Measurements from ENCODE around the gene ADAMTS2. TPM values are rescaled to one million over a fixed set of nuclear protein-coding genes. Genes with fewer than 3 reads are reported as not detected.

Gene ADAMTS2
- total RNA-seq, 1 experiment from 2014 or later, result 3.9 TPM

DNA sequence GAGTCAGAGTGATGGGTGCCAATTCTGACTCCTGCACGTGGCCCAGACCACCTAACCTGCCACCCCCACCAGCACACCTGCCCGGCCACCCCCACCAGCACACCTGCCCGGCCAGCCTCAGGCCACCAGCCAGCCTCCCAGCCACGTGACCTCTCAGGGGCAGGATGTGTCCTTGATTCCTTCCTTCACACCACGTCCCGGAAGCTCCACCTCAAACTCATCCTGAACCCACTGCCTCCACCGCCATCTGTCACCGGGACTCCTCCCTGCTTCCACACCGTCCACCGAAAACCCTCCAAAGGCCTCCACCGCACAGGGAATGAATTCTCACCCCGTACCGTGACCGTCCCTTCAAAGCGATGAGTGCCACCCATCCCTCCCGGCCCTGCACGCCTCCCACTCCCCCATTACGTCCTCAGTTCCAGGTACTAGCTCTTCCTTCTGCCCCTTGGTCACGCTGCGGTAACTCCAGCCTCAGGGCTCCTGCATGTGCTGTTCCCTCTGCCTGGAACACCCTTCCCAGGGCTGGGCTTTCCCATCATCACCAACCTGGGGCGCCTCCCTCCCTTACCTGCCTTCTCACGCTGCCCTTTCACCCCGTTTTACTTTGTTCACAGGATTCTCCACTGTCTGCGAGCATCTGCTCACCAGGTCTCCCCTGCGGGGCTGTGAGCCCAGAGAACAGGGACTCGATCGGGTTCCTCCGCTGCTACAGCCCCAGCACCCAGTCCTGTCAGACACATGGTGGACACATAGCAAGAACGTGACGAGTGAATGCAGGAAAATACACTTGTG lies 82.9 kb downstream of the ADAMTS2 start:
- Histone ChIP-seq H3K36me3 (ENCODE audit: control insufficient read depth in 1 of 2, insufficient read depth in 2 of 2, low read length in 2 of 2) (no peaks in the 10 kb centered on the region), H4K20me1 (ENCODE audit: insufficient read depth) (no peaks in the 10 kb centered on the region), H3K9ac (ENCODE audit: low read length) (no peak overlapping the region), H3K4me1 (ENCODE audit: control insufficient read depth in 1 of 2, insufficient read depth in 2 of 2, low read length in 2 of 2) (no peaks in the 10 kb centered on the region), H3K27me3 (ENCODE audit: insufficient read depth, low read length) (no peaks in the 10 kb centered on the region), H2AFZ (ENCODE audit: low read depth, low read length, poor library complexity, severe bottlenecking) (no peak overlapping the region), H3K9me3 (ENCODE audit: control insufficient read depth in 1 of 2, insufficient read depth in 1 of 2, low read depth in 1 of 2, low read length in 2 of 2) (no peaks in the 10 kb centered on the region), H3K27ac (ENCODE audit: low read depth, low read length) (no peak overlapping the region), H3K9me2 (ENCODE audit: insufficient read depth) (no peaks in the 10 kb centered on the region), H3K4me2 (ENCODE audit: low read length) (no peak overlapping the region), H3K4me3 (replicated peaks in 1 of 2; ENCODE audit: low read depth in 1 of 2, low read length in 2 of 2) (no peak overlapping the region), H3K79me2 (ENCODE audit: insufficient read depth, low read length) (no peaks in the 10 kb centered on the region)
- POLR2A ChIA-PET, result no interaction called here
- TF ChIP-seq, protein P1, sequence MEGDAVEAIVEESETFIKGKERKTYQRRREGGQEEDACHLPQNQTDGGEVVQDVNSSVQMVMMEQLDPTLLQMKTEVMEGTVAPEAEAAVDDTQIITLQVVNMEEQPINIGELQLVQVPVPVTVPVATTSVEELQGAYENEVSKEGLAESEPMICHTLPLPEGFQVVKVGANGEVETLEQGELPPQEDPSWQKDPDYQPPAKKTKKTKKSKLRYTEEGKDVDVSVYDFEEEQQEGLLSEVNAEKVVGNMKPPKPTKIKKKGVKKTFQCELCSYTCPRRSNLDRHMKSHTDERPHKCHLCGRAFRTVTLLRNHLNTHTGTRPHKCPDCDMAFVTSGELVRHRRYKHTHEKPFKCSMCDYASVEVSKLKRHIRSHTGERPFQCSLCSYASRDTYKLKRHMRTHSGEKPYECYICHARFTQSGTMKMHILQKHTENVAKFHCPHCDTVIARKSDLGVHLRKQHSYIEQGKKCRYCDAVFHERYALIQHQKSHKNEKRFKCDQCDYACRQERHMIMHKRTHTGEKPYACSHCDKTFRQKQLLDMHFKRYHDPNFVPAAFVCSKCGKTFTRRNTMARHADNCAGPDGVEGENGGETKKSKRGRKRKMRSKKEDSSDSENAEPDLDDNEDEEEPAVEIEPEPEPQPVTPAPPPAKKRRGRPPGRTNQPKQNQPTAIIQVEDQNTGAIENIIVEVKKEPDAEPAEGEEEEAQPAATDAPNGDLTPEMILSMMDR (IDR thresholded peaks at IDR 0.05 in 2 of 3, conservative IDR thresholded peaks at IDR 0.05 in 1 of 3; ENCODE audit: borderline replicate concordance in 1 of 3, insufficient read depth in 1 of 3, low read depth in 2 of 3, low read length in 2 of 3), result no peak
- no peak for TF ChIP-seq SP1 (IDR thresholded peaks at IDR 0.05; ENCODE audit: low read depth)
- no peak for TF ChIP-seq YY1 (IDR thresholded peaks at IDR 0.05; ENCODE audit: extremely low read depth, insufficient replicate concordance, low read depth, low read length)
- TF ChIP-seq, protein P2, sequence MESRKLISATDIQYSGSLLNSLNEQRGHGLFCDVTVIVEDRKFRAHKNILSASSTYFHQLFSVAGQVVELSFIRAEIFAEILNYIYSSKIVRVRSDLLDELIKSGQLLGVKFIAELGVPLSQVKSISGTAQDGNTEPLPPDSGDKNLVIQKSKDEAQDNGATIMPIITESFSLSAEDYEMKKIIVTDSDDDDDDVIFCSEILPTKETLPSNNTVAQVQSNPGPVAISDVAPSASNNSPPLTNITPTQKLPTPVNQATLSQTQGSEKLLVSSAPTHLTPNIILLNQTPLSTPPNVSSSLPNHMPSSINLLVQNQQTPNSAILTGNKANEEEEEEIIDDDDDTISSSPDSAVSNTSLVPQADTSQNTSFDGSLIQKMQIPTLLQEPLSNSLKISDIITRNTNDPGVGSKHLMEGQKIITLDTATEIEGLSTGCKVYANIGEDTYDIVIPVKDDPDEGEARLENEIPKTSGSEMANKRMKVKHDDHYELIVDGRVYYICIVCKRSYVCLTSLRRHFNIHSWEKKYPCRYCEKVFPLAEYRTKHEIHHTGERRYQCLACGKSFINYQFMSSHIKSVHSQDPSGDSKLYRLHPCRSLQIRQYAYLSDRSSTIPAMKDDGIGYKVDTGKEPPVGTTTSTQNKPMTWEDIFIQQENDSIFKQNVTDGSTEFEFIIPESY (IDR thresholded peaks at IDR 0.05; ENCODE audit: extremely low read depth, insufficient replicate concordance, low read length), result no peak
- TF ChIP-seq, protein P3, sequence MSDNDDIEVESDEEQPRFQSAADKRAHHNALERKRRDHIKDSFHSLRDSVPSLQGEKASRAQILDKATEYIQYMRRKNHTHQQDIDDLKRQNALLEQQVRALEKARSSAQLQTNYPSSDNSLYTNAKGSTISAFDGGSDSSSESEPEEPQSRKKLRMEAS (IDR thresholded peaks at IDR 0.05), result no peak
- no peak for TF ChIP-seq EZH2phosphoT487 (IDR thresholded peaks at IDR 0.05; ENCODE audit: borderline replicate concordance)
- TF ChIP-seq EGR1 (IDR thresholded peaks at IDR 0.05; ENCODE audit: low read depth), result no peak
- no peak for TF ChIP-seq ELF1 (IDR thresholded peaks at IDR 0.05; ENCODE audit: borderline replicate concordance, low read depth)
- no peak for TF ChIP-seq SRF (IDR thresholded peaks at IDR 0.05; ENCODE audit: low read depth)
- no peak for TF ChIP-seq SIN3A (IDR thresholded peaks at IDR 0.05; ENCODE audit: low read depth)
- TF ChIP-seq, protein P4, sequence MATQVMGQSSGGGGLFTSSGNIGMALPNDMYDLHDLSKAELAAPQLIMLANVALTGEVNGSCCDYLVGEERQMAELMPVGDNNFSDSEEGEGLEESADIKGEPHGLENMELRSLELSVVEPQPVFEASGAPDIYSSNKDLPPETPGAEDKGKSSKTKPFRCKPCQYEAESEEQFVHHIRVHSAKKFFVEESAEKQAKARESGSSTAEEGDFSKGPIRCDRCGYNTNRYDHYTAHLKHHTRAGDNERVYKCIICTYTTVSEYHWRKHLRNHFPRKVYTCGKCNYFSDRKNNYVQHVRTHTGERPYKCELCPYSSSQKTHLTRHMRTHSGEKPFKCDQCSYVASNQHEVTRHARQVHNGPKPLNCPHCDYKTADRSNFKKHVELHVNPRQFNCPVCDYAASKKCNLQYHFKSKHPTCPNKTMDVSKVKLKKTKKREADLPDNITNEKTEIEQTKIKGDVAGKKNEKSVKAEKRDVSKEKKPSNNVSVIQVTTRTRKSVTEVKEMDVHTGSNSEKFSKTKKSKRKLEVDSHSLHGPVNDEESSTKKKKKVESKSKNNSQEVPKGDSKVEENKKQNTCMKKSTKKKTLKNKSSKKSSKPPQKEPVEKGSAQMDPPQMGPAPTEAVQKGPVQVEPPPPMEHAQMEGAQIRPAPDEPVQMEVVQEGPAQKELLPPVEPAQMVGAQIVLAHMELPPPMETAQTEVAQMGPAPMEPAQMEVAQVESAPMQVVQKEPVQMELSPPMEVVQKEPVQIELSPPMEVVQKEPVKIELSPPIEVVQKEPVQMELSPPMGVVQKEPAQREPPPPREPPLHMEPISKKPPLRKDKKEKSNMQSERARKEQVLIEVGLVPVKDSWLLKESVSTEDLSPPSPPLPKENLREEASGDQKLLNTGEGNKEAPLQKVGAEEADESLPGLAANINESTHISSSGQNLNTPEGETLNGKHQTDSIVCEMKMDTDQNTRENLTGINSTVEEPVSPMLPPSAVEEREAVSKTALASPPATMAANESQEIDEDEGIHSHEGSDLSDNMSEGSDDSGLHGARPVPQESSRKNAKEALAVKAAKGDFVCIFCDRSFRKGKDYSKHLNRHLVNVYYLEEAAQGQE (IDR thresholded peaks at IDR 0.05; ENCODE audit: low read depth), result no peak
- TF ChIP-seq FOSL1 (IDR thresholded peaks at IDR 0.05; ENCODE audit: low read depth), result no peak
- TF ChIP-seq TCF7L2 (IDR thresholded peaks at IDR 0.05; ENCODE audit: borderline replicate concordance, extremely low read depth, insufficient read depth, insufficient read length), result no peak
- TF ChIP-seq CBX3 (IDR thresholded peaks at IDR 0.05; ENCODE audit: low read depth), result no peak
- TF ChIP-seq CEBPB (IDR thresholded peaks at IDR 0.05; ENCODE audit: low read depth), result no peak
- TF ChIP-seq ZNF274 (IDR thresholded peaks at IDR 0.05; ENCODE audit: low read depth, low read length), result no peak
- no peak for TF ChIP-seq RAD21 (IDR thresholded peaks at IDR 0.05; ENCODE audit: low read depth)
- TF ChIP-seq POLR2A (IDR thresholded peaks at IDR 0.05; ENCODE audit: borderline replicate concordance, extremely low read depth, insufficient read depth, insufficient read length), result no peak
- TF ChIP-seq JUND (IDR thresholded peaks at IDR 0.05), result no peak
- TF ChIP-seq EZH2 (IDR thresholded peaks at IDR 0.05), result no peak
- DNase-seq (ENCODE audit: low read depth, low spot score) (no peak), ATAC-seq (no peak)
- CTCF ChIA-PET, result no interaction called here
- RAD21 ChIA-PET (ENCODE audit: low non-redundant PET in 1 of 2, low total read pairs in 2 of 2, uncharacterized antibody in 2 of 2, unreplicated experiment in 2 of 2), result no interaction called here
- intact Hi-C loops (cut with micrococcal nuclease), result no loop called here
- BruUV-seq (replicated peaks), result no TSS peak

Measured in HCT116 (cell line).